ENCODE results near the gene MUC12. TPM values are rescaled to one million over a fixed set of nuclear protein-coding genes. Genes with fewer than 3 reads are reported as not detected.

The MUC12 gene
- total and polyA plus RNA-seq, 2 of the 4 experiments (the other 2 are of a cell fraction) = 4.0 TPM; not detected in 1

DNA sequence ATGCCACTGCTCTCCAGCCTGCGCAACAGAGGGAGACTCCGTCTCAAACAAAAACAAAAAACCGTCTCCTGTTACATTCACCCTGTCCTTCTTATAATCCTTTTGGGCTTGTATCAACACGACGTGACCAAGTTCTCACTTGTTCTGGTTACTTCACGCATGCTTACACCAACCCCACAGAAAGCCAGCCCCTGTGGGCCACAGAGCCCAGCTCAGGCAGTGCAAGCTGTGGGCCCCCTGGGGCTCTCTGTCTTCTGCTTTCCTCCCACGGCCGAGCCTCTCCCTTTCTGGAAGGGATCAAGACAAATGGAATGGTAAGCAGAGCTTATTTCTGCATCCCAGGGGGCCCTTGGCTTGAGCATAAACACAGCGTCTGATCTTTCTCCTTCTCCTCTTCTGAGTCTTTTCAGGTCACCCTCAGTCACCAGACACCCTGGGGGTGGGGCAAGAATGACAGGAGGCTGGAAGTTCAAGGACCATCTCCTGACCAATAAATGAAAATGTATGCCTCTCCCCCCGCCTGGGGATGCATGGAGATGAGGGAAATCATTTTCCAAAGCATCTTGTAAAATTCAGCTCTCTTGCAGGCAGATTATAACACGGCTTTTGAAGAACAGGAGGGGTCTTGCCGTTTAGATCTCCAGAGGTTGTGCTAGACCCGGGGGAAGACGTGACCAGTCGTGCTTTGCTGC, 96.9 kb downstream of the MUC12 start:
- H2BK20ac ChIP-seq (ENCODE audit: low read depth, low read length) = no peak overlapping the region
- no peak overlapping the region for H3K9ac ChIP-seq (ENCODE audit: low read depth, low read length)
- ATAC-seq (ENCODE audit: low read depth) (peak; percentile 60), DNase-seq (no peak)
- H3K27me3 ChIP-seq (ENCODE audit: control insufficient read depth, insufficient read depth, low read length) = peaks cover 25% of the 10 kb centered on the region
- no peak overlapping the region for H3K27ac ChIP-seq (ENCODE audit: insufficient read depth, low read length)
- H3K36me3 ChIP-seq (ENCODE audit: control insufficient read depth, insufficient read depth, low read length) = no peaks in the 10 kb centered on the region
- no peak overlapping the region for H2AK9ac ChIP-seq (replicated peaks; ENCODE audit: low read depth, low read length, poor library complexity)
- POLR2A ChIA-PET (ENCODE audit: unreplicated experiment) = no interaction called here
- H3K79me1 ChIP-seq (ENCODE audit: low read depth in 1 of 2, low read length in 2 of 2) = no peaks in the 10 kb centered on the region
- in situ Hi-C loops (cut with MboI; ENCODE audit: low sequenced_read_pairs) (loop anchor here (25.0 kb wide), 1 partner anchor 354 kb away; the partner anchor contains the start of genes EPO and POP7), intact Hi-C loops (cut with micrococcal nuclease) (no loop called here), dilution Hi-C loops (cut with HindIII; ENCODE audit: low sequenced_read_pairs, unreplicated experiment) (no loop called here)
- BruUV-seq (replicated peaks) = no TSS peak
- no peak overlapping the region for H3K4ac ChIP-seq (ENCODE audit: low read depth, low read length)
- H2BK5ac ChIP-seq (ENCODE audit: low read depth, low read length, poor library complexity, severe bottlenecking) = no peak overlapping the region
- H3K14ac ChIP-seq (replicated peaks; ENCODE audit: low read depth, low read length) = no peak overlapping the region
- H4K5ac ChIP-seq (ENCODE audit: low read depth, low read length) = no peak overlapping the region
- no peak overlapping the region for H3K18ac ChIP-seq (ENCODE audit: low read depth, low read length)
- no peak overlapping the region for H2AK5ac ChIP-seq (ENCODE audit: low read depth, low read length)
- H2AFZ ChIP-seq (replicated peaks; ENCODE audit: low read length, poor library complexity) = no peak overlapping the region
- H3K4me1 ChIP-seq (ENCODE audit: control insufficient read depth, insufficient read depth, low read length) = no peaks in the 10 kb centered on the region
- no peaks in the 10 kb centered on the region; the same call in 1 of the 2 replicates for H3K9me1 ChIP-seq (ENCODE audit: insufficient read depth, low read length)
- no peak overlapping the region for H4K8ac ChIP-seq (ENCODE audit: low read depth in 2 of 2, low read length in 2 of 2)
- H3K4me3 ChIP-seq (ENCODE audit: insufficient read depth, low read depth, low read length) = no peak overlapping the region
- H2BK120ac ChIP-seq (ENCODE audit: low read depth, low read length) = no peak overlapping the region
- H2BK15ac ChIP-seq (ENCODE audit: low read depth, low read length) = no peak overlapping the region
- TF ChIP-seq, protein P1, sequence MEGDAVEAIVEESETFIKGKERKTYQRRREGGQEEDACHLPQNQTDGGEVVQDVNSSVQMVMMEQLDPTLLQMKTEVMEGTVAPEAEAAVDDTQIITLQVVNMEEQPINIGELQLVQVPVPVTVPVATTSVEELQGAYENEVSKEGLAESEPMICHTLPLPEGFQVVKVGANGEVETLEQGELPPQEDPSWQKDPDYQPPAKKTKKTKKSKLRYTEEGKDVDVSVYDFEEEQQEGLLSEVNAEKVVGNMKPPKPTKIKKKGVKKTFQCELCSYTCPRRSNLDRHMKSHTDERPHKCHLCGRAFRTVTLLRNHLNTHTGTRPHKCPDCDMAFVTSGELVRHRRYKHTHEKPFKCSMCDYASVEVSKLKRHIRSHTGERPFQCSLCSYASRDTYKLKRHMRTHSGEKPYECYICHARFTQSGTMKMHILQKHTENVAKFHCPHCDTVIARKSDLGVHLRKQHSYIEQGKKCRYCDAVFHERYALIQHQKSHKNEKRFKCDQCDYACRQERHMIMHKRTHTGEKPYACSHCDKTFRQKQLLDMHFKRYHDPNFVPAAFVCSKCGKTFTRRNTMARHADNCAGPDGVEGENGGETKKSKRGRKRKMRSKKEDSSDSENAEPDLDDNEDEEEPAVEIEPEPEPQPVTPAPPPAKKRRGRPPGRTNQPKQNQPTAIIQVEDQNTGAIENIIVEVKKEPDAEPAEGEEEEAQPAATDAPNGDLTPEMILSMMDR (conservative IDR thresholded peaks at IDR 0.05; ENCODE audit: low read depth, low read length) = no peak
- TF ChIP-seq, protein P2, sequence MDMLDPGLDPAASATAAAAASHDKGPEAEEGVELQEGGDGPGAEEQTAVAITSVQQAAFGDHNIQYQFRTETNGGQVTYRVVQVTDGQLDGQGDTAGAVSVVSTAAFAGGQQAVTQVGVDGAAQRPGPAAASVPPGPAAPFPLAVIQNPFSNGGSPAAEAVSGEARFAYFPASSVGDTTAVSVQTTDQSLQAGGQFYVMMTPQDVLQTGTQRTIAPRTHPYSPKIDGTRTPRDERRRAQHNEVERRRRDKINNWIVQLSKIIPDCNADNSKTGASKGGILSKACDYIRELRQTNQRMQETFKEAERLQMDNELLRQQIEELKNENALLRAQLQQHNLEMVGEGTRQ (IDR thresholded peaks at IDR 0.05; ENCODE audit: low read depth, low read length) = no peak
- no peak for TF ChIP-seq CHD1 (IDR thresholded peaks at IDR 0.05; ENCODE audit: low read depth, low read length)
- TF ChIP-seq POLR2A (IDR thresholded peaks at IDR 0.05; ENCODE audit: low read depth, low read length) = no peak
- no peak for TF ChIP-seq SMC3 (IDR thresholded peaks at IDR 0.05; ENCODE audit: low read depth, low read length)
- TF ChIP-seq FOS (IDR thresholded peaks at IDR 0.05; ENCODE audit: low read depth, low read length) = no peak
- no peak for TF ChIP-seq RAD21 (IDR thresholded peaks at IDR 0.05; ENCODE audit: low read length)
- TF ChIP-seq RFX5 (IDR thresholded peaks at IDR 0.05; ENCODE audit: low read depth, low read length) = no peak
- no peak for TF ChIP-seq NFE2L2 (IDR thresholded peaks at IDR 0.05; ENCODE audit: low read depth, low read length)
- TF ChIP-seq CEBPB (IDR thresholded peaks at IDR 0.05; ENCODE audit: low read depth, low read length) = no peak
- no peak for TF ChIP-seq RCOR1 (IDR thresholded peaks at IDR 0.05; ENCODE audit: insufficient replicate concordance, low read length)
- TF ChIP-seq, protein P3, sequence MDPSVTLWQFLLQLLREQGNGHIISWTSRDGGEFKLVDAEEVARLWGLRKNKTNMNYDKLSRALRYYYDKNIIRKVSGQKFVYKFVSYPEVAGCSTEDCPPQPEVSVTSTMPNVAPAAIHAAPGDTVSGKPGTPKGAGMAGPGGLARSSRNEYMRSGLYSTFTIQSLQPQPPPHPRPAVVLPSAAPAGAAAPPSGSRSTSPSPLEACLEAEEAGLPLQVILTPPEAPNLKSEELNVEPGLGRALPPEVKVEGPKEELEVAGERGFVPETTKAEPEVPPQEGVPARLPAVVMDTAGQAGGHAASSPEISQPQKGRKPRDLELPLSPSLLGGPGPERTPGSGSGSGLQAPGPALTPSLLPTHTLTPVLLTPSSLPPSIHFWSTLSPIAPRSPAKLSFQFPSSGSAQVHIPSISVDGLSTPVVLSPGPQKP (IDR thresholded peaks at IDR 0.05; ENCODE audit: borderline replicate concordance, low read depth, low read length) = no peak
- no peak for TF ChIP-seq MAFK (IDR thresholded peaks at IDR 0.05; ENCODE audit: low read depth, low read length)
- no peak for TF ChIP-seq MAZ (IDR thresholded peaks at IDR 0.05; ENCODE audit: borderline replicate concordance, low read depth, low read length)
- no peak for TF ChIP-seq BHLHE40 (IDR thresholded peaks at IDR 0.05; ENCODE audit: low read depth, low read length)
- TF ChIP-seq MXI1 (IDR thresholded peaks at IDR 0.05; ENCODE audit: borderline replicate concordance, low read depth, low read length) = no peak
- no peak overlapping the region for H3K23ac ChIP-seq (ENCODE audit: low read depth, low read length)
- WGBS, 2 experiments (ENCODE audit: extremely low coverage in 2 of 2, insufficient read length in 1 of 2) = 28% methylated on average over 4 of the region's 15 CpGs; no CpG with 5 or more reads in 1 of the 2 experiments
- H3K4me2 ChIP-seq (ENCODE audit: low read depth, low read length) = no peak overlapping the region; the same call in 1 of the 2 replicates
- no peak overlapping the region for H4K91ac ChIP-seq (ENCODE audit: insufficient read depth, low read depth, low read length)
- no peaks in the 10 kb centered on the region for H4K20me1 ChIP-seq (ENCODE audit: insufficient read depth, low read length)
- no peaks in the 10 kb centered on the region for H3K9me3 ChIP-seq (ENCODE audit: control insufficient read depth, insufficient read depth, low read length)
- CTCF ChIA-PET = no interaction called here
- no peak overlapping the region for H3K56ac ChIP-seq (ENCODE audit: extremely low read depth, insufficient read depth, low read length)

Measured in IMR-90 (cell line).